WI38 (cell line): Measurements from ENCODE around the gene MEX3A.
A peak's percentile ranks its signal among the peaks of the same experiment; 100 is the strongest.

ENCODE experiments used
- H3K4me3 ChIP-seq: 2 replicates; pipeline ENCODE4 v1.5.1; 2011; ENCODE audit warnings: low read depth, mild to moderate bottlenecking, control low read depth, low read length
- TF ChIP-seq, protein P1 (sequence below): IDR thresholded peaks from 2 replicates; pipeline ENCODE4 v1.5.1; 2012; ENCODE audit warnings: low read depth, mild to moderate bottlenecking, control low read depth, low read length

MEX3A gene

DNA sequence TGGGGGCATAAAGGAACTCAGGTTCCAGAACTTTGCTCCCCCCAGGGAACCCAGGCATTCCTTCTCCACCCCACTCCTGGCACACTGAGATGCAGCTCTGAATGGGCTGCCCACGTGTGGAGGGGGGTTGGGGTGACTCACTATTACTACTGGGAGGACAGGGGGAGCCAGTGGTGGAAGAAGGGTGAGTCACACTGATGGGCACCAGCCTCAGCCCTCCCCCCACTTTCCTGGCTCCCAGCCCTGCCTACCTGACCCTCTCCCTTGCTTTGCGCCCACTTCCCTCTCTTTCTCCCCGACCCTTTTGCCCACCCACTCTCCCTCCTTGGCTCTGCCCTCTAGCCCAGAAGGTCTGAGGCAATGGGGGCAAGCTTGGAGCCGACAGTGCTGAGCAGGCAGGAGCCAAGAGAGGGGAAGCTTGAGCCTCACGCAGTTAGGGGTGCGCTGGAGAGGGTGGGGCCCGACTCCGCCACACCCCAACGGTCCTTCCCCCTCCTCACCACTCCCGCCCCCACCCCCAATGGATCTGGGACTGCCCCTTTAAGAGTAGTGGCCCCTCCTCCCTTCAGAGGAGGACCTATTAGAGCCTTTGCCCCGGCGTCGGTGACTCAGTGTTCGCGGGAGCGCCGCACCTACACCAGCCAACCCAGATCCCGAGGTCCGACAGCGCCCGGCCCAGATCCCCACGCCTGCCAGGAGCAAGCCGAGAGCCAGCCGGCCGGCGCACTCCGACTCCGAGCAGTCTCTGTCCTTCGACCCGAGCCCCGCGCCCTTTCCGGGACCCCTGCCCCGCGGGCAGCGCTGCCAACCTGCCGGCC lies 32.0 kb upstream of the MEX3A start, which contains the start of gene LMNA:
LMNA (plus strand) TSS at position 611 of the 818 bp plus-strand sequence. CDS start 208 bp downstream, outside the sequence.
- H3K4me3 ChIP-seq: peak within 1 kb of the TSS; percentile 99
- TF ChIP-seq, protein P1, sequence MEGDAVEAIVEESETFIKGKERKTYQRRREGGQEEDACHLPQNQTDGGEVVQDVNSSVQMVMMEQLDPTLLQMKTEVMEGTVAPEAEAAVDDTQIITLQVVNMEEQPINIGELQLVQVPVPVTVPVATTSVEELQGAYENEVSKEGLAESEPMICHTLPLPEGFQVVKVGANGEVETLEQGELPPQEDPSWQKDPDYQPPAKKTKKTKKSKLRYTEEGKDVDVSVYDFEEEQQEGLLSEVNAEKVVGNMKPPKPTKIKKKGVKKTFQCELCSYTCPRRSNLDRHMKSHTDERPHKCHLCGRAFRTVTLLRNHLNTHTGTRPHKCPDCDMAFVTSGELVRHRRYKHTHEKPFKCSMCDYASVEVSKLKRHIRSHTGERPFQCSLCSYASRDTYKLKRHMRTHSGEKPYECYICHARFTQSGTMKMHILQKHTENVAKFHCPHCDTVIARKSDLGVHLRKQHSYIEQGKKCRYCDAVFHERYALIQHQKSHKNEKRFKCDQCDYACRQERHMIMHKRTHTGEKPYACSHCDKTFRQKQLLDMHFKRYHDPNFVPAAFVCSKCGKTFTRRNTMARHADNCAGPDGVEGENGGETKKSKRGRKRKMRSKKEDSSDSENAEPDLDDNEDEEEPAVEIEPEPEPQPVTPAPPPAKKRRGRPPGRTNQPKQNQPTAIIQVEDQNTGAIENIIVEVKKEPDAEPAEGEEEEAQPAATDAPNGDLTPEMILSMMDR: no peak

DNA sequence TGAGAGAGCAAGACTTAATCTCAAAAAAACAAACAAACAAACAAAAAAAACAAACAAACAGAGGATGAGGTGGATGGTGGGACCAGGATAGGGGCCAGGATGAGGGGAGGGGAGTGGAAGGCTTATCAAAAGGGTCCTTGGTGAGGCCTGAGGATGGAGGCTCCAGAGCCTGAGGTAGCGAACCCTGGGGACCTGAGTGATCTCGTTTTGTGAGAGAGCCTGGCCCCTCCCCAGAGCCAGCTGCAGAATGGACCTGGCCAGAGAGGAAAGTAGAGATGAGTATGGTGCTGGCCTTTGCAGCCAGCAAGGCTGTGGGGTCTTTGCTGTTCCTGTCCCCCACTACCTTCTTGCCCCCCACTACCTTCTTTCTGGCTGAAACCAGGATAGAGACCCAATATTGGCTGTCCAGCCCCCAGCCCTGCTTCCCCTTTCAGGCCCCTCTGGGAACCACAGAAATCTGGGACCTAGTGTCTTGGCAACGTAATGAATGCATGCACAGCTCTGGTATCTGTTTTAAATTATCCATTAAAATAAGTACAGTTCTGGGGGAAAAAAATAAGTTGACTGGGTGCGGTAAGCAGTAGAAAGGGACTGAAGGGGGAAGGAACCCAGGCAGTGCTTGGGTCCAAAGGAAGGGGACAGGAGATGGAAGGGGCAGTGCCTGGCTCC lies 31.2 kb upstream of the MEX3A start:
- no peak overlapping the region for H3K4me3 ChIP-seq

DNA sequence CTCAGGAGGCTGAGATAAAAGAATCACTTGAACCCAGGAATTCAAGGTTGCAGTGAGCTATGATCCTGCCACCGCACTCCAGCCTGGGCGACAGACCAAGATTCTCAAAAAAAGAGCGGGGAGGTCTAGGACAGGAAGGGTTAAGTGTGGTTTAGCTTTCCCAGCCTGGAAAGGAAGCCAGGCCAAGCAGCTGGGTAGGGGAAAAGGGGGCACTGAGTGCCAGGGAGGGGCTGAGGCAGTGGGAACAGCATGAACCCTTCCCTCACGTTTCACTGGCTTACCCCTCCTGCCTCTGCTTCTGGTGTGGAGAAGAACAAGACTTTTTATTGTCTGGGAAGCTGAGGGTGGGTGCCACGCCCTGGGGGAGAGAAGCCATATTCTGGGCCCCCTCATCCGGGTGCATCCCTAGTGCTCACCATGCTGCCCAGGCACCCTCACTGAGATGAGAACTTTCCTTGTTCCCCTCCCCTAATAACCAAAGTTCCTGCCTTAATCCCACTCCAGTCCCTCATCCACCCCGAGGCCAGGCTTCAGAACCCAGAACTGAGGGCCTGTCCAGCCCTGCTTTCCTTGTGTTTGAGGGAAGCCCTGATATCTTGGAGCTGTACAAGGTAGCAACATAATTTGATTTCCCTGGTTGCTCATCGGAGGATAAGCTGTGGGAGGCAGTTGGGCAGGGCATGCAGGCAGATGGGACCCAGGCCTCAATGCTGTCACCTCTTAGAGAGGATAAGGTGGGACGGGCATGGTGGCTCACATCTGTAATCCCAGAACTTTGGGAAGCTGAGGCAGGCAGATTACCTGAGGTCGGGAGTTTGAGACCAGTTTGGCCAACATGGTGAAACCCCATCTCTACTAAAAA lies 30.2 kb upstream of the MEX3A start:
- TF ChIP-seq, protein P1: no peak
- H3K4me3 ChIP-seq: no peak overlapping the region

More for the DNA sequence above, 31.2 kb upstream of the MEX3A start:
- TF ChIP-seq, protein P1: no peak

DNA sequence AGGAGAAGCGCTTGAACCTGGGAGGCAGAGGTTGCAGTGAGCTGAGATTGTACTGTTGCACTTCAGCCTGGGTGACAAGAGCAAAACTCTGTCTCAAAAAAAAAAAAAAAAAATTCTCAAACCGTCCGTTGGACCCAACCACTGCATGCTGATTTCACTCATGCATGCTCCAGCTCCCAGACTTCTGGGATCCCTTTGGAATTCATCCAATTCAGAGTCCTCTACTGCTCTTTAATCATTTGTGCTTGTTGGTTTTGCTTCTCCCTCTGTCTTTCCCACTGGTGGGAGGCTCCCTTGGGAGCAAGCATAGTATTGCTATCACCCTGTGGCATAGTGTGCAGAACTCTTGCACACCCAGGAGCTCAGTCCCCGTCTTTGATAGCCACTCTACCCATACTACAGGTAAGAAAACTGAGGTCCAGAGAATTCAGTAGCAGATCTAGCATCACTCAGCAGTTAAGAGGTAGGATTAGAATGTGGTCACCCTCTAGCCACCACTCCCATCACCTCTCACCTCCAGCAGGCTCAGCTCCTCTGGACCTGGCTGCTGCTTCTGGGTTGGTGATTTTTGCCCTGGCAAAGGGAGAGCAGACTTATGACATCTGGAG lies 29.2 kb upstream of the MEX3A start:
- H3K4me3 ChIP-seq: no peak overlapping the region
- TF ChIP-seq, protein P1: no peak

DNA sequence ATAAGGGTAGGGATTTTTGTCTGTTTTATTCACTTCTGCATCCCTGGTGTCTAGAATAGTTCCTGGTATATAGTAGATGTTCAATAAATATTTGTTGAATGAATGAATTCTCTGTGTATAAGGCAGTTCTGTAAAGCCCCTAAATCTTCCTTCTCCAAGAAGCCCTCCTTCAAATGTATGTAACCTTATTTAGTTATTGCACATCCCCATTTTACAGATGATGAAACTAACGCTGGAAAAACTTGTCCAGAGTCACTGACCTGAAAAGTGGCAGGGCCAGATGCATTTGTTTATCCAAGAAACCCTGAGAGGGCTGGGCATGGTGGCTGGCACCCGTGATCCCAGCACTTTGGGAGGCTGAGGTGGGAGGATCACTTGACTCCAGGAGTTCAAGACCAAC lies 28.0 kb upstream of the MEX3A start:
- no peak overlapping the region for H3K4me3 ChIP-seq
- TF ChIP-seq, protein P1: no peak

DNA sequence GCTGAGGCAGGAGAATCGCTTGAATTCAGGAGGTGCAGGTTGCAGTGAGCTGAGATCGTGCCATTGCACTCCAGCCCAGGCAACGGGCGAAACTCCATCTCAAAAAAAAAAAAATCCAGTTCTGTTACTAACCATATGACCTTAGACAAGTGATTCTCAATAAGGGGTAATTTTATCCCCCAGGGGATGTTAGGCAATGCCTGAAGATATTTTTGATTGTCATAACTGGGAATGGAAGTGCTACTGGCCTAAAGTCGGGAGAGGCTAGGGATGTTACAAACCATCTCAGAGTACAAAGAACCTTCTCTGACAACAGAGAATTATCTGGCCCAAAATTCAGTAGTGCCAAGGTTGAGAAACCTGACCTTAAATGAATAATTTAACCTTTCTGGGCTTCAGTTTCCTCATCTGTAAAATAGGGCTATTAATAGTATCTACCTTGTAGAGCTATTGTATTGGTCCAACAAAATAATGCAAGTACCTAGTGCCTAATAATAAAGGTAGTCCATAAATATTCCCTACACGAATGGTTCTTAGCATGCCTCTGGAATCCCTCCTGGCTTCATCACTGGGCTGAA lies 26.5 kb upstream of the MEX3A start:
- H3K4me3 ChIP-seq: no peak overlapping the region
- TF ChIP-seq, protein P1: no peak
